Activated effector memory CD4-positive, alpha-beta T cell treated with Interleukin-2 at 50 U/mL for 16 hours (primary cell): ENCODE results near the gene CAMK1D.
"Not testable (repeated sequence)": the region's sequence is repeated elsewhere in the genome, so short reads cannot be mapped to it uniquely, and the experiment has no call there.

Source experiments
- DNase-seq: peaks from one replicate; pipeline ENCODE4 v3.0.0-alpha.2; 2020

Gene CAMK1D

DNA sequence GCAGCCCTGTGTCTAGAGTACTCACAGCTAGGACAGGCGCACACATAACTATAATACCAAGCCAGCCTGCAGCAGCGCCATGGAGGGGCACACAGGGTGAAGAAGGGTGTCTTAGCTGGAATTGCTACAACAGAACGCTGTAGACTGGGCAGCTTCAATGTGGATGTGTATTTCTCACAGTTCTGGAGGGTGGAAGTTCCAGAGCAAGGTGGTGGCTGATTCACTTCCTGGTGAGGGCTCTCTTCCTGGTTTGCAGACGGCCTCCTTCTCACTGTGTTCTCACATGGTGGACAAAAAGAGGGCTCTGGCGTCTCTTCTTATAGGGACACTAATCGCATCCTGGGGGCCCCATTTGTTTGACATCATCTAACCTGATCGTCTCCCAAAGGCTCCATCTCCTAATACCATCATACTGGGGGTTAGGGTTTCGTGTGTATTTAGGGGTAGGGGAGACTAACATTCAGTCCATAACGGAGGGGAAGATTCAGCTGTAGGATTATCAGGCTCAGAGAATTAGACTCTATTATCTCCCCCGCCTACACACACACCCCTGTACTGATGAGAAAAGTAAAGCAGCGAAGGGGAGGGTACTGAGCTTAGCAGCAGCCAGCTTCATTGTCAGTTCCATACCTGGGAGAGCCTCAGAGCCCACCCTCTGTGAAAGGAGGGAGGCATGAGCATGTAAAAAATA, 363.1 kb downstream of the CAMK1D start:
- no peak for DNase-seq

DNA sequence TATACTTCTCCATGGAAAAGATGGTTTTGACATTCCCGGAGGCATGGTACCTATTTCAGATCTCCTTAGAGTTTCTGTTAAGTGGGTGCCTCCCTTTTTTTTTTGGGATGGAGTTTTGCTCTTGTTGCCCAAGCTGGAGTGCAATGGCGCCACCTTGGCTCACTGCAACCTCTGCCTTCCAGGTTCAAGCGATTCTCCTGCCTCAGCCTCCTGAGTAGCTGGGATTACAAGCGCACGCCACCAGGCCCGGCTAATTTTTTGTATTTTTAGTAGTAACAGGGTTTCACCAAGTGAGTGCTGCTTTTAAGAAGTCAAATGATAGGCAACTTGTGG, 363.6 kb downstream of the CAMK1D start:
- DNase-seq: not testable (repeated sequence)

DNA sequence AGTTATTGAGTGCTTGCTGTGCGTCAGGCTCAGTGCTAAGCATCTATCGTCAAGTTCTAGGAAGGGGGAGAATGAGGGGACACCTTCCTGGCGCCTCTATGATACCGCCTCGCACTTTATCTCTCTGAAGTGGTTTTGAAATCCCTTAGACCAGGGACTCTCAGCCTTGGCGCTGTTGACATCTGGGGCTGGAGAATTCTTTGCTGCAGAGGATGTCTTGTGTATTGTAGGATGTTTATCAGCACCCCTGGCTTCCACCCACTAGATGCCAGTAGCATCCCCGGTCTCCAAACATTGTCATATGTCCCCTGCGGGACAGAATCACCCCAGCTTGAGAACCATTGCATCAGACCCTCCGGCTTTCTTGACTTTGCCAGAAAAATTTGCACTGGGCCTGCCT, 366.7 kb downstream of the CAMK1D start:
- no peak for DNase-seq

DNA sequence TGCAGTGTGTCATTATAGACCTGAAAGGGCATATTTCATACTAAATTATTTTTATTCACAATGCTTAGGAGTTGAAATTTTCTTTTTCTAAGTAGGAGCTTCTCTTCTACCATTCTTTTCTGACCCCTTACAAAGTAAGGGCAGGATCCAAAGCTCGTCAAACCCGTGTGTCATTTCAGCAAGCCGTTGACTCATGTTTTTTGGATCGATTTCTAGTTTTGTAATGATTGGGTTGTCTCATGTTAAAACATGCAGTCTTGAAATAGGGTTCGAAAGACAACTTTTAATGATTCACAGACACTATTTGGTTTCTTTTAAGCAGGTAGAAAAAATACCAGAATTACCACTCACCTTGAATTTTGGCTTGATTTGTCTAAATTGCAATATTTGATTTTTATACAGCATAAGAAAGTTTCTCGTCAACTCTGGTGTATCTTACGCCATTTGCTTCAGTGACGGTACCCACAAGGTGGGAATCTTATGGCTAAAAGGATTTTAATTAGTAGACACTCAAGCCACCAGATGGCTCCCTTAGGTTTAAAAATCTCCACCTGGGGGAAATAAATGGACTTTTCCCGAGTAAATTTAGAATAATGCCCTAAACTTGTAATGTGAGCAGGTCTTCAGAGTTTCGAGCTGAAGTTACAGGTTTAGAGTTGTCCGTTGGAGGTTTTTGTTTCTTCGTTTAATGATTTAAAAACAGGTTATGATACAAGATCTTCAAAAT, 368.8 kb downstream of the CAMK1D start:
- DNase-seq: no peak

DNA sequence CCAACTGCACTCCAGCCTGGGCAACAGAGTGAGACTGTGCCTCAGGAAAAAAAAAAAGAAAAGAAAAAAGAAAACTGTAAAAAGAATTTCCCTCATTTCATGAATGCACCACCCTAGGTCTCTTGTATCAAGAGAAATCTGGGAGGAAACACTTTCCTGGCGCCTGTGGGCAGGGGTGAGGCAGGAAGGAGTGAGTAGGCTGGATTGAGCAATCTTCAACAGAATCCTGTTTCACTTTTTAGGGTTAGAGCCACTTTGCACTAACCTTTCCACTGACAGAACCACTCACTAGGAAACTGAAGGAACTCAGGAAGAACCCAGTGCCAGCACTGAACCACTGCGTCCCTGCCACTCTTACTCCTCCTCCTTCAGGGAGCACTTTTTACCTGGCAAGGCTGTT, 370.0 kb downstream of the CAMK1D start:
- no peak for DNase-seq

DNA sequence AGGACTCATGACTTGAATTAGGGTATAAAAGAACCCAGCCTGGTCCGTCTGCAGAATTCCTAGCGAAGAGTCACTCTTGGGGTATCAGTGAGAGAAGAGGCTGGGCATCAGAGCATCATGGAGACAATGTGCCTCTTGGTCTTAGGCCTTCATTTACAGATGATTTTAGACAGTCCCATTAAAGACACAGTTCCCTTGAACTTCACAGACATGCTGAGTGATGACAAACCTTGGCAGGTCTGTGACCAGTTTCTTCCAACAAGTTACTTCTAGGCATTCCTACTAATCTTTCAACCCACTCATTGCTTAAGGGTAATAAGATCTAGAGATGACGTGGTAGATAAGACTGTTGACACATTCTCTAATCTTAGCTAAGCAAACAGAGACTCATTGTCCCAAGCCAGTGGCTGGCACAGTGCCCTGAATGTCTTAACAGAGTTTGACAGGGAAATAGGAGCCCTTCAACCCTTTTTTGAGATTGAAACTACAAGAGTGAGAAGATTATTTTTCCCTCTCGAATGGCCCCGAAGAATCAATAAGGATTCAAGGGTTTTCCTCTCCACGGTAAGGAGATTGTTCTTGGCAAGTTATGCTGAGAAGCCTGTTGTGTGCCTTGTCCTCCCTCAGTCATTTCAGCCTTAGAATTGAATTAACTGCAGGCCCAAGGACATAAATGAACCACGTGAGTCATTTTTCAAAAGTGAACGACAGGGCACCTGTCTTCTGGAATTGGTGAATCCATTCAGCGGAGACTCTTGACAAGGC, 371.1 kb downstream of the CAMK1D start:
- no peak for DNase-seq

DNA sequence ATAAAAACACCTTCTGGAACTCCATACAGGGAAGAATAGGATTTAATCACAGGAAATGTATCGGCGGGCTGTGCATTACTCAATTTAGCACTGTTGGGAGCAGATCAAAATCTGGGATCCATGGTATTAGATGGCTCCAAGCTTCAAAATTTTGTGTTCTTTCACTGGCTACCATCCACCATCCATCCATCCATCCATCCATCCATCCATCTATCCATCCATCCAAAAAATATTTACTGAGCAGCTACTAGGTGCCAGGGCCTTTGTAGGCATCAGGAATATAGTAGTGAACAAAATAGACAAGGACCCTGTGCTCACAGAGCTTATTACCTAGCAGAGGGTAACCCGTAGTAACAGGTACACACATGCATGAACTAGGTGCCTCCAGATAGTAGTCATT, 372.0 kb downstream of the CAMK1D start:
- no peak for DNase-seq

DNA sequence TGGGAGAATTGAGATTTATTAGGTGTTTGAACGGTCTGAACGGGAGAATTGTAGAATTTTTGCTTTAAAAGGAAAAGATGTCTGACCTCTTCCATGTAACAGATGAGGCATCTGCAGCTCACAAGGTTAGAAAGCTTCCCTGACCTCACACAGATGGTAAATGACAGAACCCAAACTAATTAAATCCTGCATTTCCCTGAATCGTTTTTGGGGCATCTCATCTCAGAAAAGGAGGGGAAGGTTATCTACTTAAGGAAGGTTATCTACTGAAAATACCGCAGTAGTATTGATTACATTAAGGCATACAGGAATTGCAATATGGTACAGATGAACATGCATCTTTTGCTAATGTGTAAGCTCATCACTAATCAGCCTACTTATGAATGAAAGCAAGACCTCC, 373.9 kb downstream of the CAMK1D start:
- DNase-seq: no peak

DNA sequence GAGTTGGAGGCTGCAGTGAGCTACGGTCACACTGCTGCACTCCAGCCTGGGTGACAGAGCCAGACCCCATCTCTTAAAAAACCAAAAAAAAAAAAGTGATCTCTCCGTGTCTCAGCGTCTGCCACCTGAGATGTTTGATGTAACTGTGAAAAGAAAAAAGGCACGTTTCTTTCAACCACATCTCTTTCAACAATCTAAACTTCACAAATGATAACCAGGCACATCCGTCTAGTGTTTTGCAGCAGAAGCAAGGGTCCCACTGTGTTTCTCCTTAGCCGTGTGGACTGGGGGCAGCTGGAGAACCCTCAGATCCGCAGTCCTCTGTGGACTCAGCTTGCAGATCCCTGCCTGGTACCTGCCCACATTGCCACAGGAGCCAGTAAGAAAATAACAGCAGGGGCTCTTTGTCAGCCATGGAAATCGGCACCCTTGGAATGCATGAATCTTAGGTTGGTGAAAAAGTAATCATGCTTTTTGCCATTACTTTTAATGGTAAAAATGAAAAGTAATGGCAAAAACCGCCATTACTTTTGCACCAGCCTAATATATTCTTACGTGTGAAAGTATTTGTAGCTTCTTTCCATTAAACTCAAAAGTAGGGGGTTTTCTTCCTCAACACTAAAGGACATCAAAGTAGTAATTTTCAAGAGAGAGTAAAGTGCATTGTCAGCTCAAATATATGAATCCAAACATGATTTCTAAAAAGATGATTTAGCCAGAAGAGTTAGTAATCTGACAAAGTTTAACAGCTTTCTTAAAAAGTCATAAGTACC, 375.6 kb downstream of the CAMK1D start:
- no peak for DNase-seq

DNA sequence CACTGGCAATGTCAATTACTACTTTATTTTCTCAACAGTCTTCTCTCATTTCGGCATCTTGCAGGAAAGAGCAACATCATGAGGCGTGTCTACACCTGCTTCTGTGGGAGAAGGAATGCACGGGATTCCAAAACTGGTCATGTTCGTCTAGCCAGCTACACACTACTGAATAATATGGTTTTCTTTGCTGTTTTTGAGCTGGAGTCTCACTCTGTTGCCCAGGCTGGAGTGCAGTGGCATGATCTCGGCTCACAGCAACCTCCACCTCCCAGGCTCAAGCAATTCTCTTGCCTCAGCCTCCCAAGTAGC, 376.2 kb downstream of the CAMK1D start:
- DNase-seq: not testable (repeated sequence)

DNA sequence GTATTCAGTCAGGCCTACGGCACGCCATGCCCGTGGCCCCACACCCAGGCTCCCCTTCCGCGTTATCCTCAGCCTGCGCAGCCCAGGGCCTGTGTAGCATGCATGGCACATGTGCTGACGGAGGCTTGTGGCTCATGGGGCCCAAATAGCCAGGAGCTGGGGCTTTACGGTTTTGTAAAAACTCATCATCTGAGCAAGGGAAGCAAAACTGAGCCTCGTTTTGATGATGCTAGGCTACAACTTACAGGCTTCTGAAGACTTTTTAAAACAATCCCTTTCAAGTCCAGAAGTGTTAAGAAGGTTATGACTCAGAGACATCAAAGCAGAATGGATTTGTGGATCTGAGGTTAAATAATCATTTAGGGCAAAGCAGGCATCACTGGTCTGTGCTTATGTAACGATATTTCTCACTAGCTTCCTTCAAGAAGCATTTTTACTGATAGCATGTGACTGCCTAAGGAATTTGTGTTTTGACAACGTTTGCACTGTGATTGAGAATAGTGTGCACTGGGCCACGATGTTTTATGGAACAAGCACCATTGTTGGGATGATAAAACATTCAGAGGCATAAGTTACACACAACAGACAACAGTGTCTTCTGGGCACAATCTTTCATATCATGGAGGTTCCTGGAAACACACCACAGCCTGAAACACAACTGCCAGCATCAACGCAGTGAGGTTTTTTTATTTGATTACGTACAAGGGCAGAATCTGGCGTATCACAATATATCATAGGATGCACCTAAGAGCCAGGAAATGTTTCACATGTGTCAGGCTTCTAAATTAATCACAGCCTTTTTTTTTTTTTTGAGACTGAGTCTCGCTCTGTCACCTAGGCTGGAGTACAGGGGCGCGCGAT, 377.9 kb downstream of the CAMK1D start:
- no peak for DNase-seq

DNA sequence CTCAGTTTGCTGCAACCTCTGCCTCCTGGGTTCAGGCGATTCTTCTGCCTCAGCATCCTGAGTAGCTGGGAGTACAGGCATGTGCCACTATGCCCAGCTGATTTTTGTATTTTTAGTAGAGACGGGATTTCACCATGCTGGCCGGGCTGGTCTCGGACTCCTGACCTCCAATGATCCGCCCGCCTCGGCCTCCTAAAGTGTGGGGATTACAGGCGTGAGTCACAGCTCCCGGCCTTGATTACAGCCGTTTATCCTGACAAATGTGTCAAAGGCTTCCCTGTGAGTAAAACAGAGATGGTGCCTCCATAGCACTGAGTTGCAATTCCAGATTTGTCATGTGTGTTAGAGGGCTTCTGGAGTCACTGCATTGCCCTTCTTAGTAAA, 378.5 kb downstream of the CAMK1D start:
- DNase-seq: no peak

DNA sequence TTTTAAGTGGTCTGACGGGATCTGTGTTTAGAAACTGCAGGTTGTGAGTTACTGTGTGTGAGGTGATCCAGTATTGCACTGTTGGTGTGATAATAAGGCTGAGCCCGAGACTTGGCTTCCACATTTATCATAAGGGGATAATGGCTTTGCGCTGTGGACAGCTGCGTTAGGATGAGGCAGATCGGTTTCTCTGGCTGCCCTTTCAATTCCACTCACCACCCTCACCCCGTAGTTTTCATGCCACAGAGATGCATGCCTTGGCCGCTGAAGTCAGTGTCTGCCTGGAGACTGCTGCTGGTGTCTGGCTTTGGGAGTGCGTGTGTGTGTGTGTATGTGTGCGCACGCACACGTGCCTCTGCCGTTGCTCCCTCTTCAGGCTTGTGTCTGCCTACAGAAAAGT, 379.1 kb downstream of the CAMK1D start:
- no peak for DNase-seq

DNA sequence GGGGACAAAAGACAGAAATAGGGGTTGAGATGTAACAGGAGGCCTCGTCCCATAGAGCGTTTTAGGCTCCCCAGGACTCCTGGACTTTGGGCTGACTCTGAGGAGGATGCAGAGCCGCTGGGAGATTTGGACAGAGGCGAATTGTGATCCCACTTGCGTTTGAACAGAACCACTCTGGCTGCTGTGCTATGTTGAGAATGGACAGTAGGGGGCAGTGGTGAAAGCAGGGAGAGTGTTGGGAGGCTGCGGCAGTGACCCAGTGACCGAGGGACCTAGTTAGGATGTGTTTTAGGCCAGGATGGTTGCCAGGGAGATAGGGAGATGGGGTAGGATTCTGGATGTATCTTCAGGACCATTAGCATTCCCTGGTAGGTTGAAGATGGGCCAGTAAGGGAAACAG, 380.5 kb downstream of the CAMK1D start:
- no peak for DNase-seq

DNA sequence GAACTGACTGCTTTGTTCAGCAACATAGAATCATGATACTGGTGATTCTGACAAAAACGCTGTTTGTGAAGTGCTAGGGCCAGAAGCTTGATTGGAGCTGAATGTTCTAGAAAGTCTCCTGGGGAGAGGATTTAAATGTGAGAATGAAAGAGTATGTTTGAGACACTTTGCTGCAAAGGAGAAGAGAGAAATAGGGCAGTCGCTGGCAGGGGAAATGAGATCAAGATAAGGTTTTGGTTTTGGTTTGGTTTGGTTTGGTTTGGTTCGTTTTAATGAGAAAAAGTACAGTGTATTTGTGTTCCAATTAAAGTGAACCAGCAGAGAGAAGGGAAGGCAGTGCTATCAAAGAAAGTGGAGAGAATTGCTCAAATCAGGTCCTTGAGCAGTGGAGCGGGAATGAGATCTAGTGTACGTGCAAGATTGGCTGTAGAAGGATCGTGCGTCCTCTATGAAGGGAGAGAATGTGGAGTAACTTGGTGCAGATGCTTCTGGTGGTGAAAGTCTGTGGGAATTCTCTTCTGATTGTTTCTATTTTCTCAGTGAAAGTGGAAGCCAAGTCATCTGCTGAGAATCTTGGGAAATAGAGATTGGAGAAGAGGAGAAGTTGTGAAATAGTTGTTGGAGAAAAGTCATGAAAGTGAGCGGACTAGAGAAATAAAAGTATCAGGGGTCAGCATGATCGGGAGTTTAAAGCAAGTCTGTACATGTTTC, 381.6 kb downstream of the CAMK1D start:
- no peak for DNase-seq

DNA sequence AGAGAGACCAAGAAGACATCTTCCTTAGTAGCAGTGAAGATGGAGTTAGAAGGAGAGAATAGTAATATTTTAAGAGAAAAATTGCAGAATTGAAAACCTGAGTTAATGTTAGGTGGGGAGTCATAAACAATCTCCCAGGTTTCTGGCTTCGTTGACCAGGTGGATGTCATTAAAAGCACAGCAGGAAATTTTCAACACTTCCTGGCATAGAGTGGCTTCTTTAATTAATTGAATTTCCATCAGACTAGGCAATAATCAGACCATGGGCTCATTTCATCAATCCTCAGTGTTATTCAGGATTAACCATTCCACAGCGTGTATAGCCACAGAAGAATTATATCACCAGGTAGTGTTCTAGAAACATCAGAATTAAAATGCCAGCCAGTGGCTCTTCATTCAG, 383.9 kb downstream of the CAMK1D start:
- no peak for DNase-seq

DNA sequence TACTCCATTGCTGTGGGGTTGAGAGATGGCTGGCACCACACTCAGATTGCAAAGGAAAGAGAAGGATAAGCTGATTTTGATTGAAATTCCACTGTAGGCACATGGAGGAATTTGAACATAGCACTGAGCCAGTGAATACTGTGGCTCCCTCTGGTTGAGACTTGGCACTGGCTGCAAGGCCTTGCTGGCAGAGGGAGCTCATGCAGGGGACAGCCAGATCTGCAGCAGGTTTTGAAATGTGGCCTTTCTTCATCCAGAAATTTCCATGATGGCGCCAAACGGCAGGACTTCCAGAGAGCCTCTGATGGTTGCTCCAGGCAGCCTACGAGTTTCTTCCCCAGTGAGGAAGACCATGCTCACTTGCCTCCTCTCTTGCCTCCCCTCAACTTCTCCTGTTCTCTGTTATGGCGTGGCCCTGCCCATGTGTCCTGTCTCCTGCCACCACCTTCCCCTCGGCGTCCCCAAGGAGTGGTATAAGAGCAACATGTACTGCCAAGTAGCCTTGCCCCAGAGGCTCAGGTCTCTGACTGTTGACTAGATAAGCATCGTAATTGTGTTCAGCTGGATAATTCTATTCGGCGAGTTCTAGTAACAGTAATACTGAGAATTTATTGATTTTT, 386.6 kb downstream of the CAMK1D start:
- DNase-seq: no peak

DNA sequence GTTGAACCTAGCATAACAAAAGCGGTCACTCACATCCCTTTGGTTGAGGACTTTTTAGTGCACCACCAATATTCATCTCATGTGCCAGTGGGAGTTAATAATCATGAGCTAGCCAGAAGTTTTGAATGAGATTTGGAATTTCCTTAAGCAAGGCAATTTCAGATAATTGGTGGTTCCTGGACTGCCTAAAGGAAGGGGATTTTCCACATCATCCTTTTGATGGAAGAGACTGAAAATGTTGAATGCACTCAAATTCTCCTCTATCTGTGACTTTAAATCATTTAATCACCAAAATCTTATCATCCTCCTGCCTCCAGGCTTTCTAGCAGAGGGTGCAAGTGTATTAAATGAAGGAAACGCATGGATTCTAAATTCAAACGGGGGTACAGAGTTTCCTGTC, 391.5 kb downstream of the CAMK1D start:
- no peak for DNase-seq

DNA sequence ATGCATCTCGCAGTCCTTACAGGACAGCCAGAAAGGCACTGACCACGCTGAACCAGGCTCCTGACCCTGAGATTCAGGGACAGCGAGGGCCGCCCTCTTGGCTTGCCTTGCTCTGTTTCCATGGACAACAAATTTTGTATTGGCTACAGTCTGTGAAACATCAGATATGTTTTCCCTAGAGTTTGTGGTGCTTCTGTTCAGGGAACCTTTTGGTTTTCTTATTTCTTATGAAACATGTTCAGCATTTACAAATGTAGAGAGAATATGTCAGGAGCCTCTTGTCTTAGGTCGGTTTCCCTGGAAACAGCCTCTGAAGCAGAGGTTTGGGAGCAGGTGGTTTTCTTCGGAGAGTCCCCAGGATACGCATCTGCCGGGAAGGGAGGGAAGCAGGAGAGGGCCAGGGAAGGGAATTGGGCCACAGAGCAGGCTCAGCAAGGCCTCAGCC, 392.0 kb downstream of the CAMK1D start:
- DNase-seq: no peak

DNA sequence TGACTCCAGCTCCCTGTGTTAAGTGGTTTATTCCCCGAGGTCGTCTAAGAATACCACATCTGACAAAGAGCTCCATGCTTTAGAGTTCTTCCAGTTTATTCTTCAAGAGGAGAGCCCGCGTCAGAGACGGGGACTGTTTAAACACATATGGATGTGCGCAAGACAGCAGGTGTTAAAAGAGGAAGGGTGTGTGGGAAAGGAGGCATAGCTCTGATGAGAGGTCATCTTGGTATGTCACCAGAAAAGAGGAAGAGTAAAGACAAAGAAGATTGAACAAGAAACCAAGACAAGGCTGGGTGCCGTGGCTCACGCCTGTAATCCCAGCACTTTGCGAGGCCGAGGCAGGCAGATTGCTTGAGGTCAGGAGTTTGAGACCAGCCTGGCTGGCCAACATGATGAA, 393.4 kb downstream of the CAMK1D start:
- no peak for DNase-seq

DNA sequence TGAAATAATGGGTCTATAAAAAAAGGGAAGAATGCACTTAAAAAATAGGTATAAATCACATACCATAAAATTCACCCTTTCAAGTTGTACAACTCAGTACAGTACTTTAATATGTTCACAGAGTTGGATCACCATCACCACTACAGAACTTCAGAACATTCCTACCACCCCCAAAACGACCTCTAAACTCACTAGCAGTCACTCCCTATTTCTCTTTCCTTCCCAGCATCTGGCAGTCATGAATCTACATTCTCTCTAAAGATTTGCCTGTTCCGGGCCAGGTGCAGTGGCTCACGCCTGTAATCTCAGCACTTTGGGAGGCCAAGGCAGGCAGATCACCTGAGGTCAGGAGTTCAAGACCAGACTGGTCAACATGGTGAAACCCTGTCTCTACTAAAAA, 394.1 kb downstream of the CAMK1D start:
- not testable (repeated sequence) for DNase-seq
